HCT116 (cell line): ENCODE measurements around the gene OSCAR. TPM values are rescaled to one million over a fixed set of nuclear protein-coding genes. Genes with fewer than 3 reads are reported as not detected.

Experiments
- ATAC-seq: fragments of 200-7000 bp; cut with Tn5 transposase; 2 replicates; pipeline ENCODE4 v1.9.1; 2020; ENCODE audit warnings: mild to moderate bottlenecking, moderate library complexity
- BruUV-seq: library from RNA; stranded (reverse); fragments of 400-500 nt; replicated peaks from 2 replicates; lab custom pipeline; 2021; lab: Mats Ljungman, UMichigan
- CTCF ChIA-PET: fragments of 300-600 bp; sonication (Branson Sonifier 250); formaldehyde crosslinking; loops from one replicate; lab custom pipeline; 2021; ENCODE audit warnings: antibody characterized with exemption; lab: Charles Lee
- POLR2A ChIA-PET: fragments of 300-600, 350-600 bp; sonication (Branson Sonifier 250); formaldehyde crosslinking; loops from one replicate; lab custom pipeline; 2021; ENCODE audit warnings: antibody characterized with exemption; lab: Charles Lee
- RAD21 ChIA-PET, 2 experiments: fragments of 300-600 bp; sonication (Branson Sonifier 250); formaldehyde crosslinking; loops; one replicate each; lab custom pipeline; 2023; ENCODE audit warnings: low total read pairs in 2 of 2; ENCODE audit not compliant: uncharacterized antibody in 2 of 2, unreplicated experiment in 2 of 2, low non-redundant PET in 1 of 2; lab: Charles Lee
- DNase-seq: peaks from one replicate; pipeline ENCODE4 v3.0.0-alpha.2; 2010; ENCODE audit warnings: low read depth, low spot score
- H2AFZ ChIP-seq: fragments of 200-600 bp; shearing (Covaris generic), sonication (generic); 2 replicates; pipeline ENCODE4 v1.6.1; 2017; ENCODE audit warnings: low read depth, mixed run types, mixed read lengths, antibody characterized with exemption, low read length; ENCODE audit not compliant: poor library complexity, severe bottlenecking
- H3K27ac ChIP-seq: 2 replicates; pipeline ENCODE4 v1.5.1; 2012; ENCODE audit warnings: low read depth, low read length
- H3K27me3 ChIP-seq: fragments of 200-600 bp; sonication (generic); 2 replicates; pipeline ENCODE4 v1.6.1; 2016; ENCODE audit warnings: mixed run types, low read length, mixed read lengths; ENCODE audit not compliant: insufficient read depth
- H3K36me3 ChIP-seq, 2 experiments: fragments of 200-500 bp in 1 of 2; fragments of 200-600 bp in 1 of 2; sonication (Bioruptor generic) in 1 of 2; sonication (generic) in 1 of 2; 2 replicates each; pipeline versions ENCODE4 v1.5.1 to v1.6.1; 2014 to 2016; ENCODE audit warnings: low read length in 2 of 2, inconsistent platforms in 1 of 2, mixed read lengths in 1 of 2, mixed run types in 1 of 2; ENCODE audit not compliant: insufficient read depth in 2 of 2, control insufficient read depth in 1 of 2
- H3K4me1 ChIP-seq, 2 experiments: fragments of 200-600 bp in 1 of 2; sonication (generic) in 1 of 2; 2 replicates each; pipeline versions ENCODE4 v1.5.1 to v1.6.1; 2012 to 2017; ENCODE audit warnings: low read length in 2 of 2, inconsistent platforms in 1 of 2, mild to moderate bottlenecking in 1 of 2, mixed read lengths in 1 of 2, mixed run types in 1 of 2, moderate library complexity in 1 of 2; ENCODE audit not compliant: insufficient read depth in 2 of 2, control insufficient read depth in 1 of 2
- H3K4me2 ChIP-seq: fragments of 200-600 bp; sonication (generic); 2 replicates; pipeline ENCODE4 v1.6.1; 2017; ENCODE audit warnings: mixed run types, low read length, mixed read lengths
- H3K4me3 ChIP-seq, 2 experiments: fragments of 200-600 bp in 1 of 2; sonication (generic) in 1 of 2; replicated peaks in 1 of 2; 2 replicates each; pipeline ENCODE4 v1.5.1; 2011 to 2016; ENCODE audit warnings: low read length in 2 of 2, control low read depth in 1 of 2, low read depth in 1 of 2, mild to moderate bottlenecking in 1 of 2, mixed read lengths in 1 of 2, mixed run types in 1 of 2
- H3K79me2 ChIP-seq: fragments of 200-600 bp; sonication (generic); 2 replicates; pipeline ENCODE4 v1.6.1; 2017; ENCODE audit warnings: mild to moderate bottlenecking, mixed run types, low read length, moderate library complexity, mixed read lengths; ENCODE audit not compliant: insufficient read depth
- H3K9ac ChIP-seq: fragments of 200-600 bp; sonication (generic); 2 replicates; pipeline ENCODE4 v1.6.1; 2016; ENCODE audit warnings: low read length, mixed read lengths
- H3K9me2 ChIP-seq: fragments of 200-600 bp; sonication (generic), shearing (Covaris generic); 2 replicates; pipeline ENCODE4 v1.6.1; 2017; ENCODE audit warnings: mixed run types, mild to moderate bottlenecking, moderate library complexity; ENCODE audit not compliant: insufficient read depth
- H3K9me3 ChIP-seq, 2 experiments: fragments of 200-500 bp in 1 of 2; fragments of 200-600 bp in 1 of 2; sonication (Bioruptor generic) in 1 of 2; sonication (generic) in 1 of 2; 2 replicates each; pipeline ENCODE4 v1.6.1; 2014 to 2017; ENCODE audit warnings: low read length in 2 of 2, mixed read lengths in 2 of 2, inconsistent platforms in 1 of 2, low read depth in 1 of 2, mild to moderate bottlenecking in 1 of 2, mixed run types in 1 of 2, moderate library complexity in 1 of 2; ENCODE audit not compliant: control insufficient read depth in 1 of 2, insufficient read depth in 1 of 2
- H4K20me1 ChIP-seq: fragments of 200-600 bp; sonication (generic), shearing (Covaris generic); 2 replicates; pipeline ENCODE4 v1.6.1; 2017; ENCODE audit warnings: mixed run types, mild to moderate bottlenecking, moderate library complexity; ENCODE audit not compliant: insufficient read depth
- CBX3 ChIP-seq: IDR thresholded peaks from 2 replicates; pipeline ENCODE4 v1.6.1; 2012; ENCODE audit warnings: low read depth
- CEBPB ChIP-seq: IDR thresholded peaks from 2 replicates; pipeline ENCODE4 v1.6.1; 2012; ENCODE audit warnings: low read depth
- EGR1 ChIP-seq: IDR thresholded peaks from 2 replicates; pipeline ENCODE4 v1.6.1; 2012; ENCODE audit warnings: low read depth
- ELF1 ChIP-seq: IDR thresholded peaks from 2 replicates; pipeline ENCODE4 v1.6.1; 2012; ENCODE audit warnings: low read depth, borderline replicate concordance
- EZH2phosphoT487 ChIP-seq: fragments of 200-600 bp; IDR thresholded peaks from 2 replicates; pipeline ENCODE4 v1.6.1; 2018; ENCODE audit warnings: antibody characterized with exemption, borderline replicate concordance
- JUND ChIP-seq: IDR thresholded peaks from 2 replicates; pipeline ENCODE4 v1.6.1; 2012
- REST ChIP-seq: IDR thresholded peaks from 2 replicates; pipeline ENCODE4 v1.6.1; 2012; ENCODE audit warnings: low read depth
- SIN3A ChIP-seq: IDR thresholded peaks from 2 replicates; pipeline ENCODE4 v1.6.1; 2012; ENCODE audit warnings: low read depth
- TCF7L2 ChIP-seq: IDR thresholded peaks from 2 replicates; pipeline ENCODE4 v1.7.0; 2011; ENCODE audit warnings: borderline replicate concordance, inconsistent platforms; ENCODE audit not compliant: insufficient read depth, insufficient read length; ENCODE audit errors: extremely low read depth
- YY1 ChIP-seq: IDR thresholded peaks from 2 replicates; pipeline ENCODE4 v1.6.1; 2011; ENCODE audit warnings: low read length, low read depth, moderate library complexity, mild to moderate bottlenecking; ENCODE audit not compliant: insufficient replicate concordance; ENCODE audit errors: extremely low read depth
- ZFX ChIP-seq: fragments of 450-650 bp; IDR thresholded peaks from 2 replicates; pipeline ENCODE4 v1.6.1; 2017
- ZNF274 ChIP-seq: fragments of 200-500 bp; sonication (Bioruptor generic); IDR thresholded peaks from 2 replicates; pipeline ENCODE4 v1.6.1; 2014; ENCODE audit warnings: mild to moderate bottlenecking, low read depth, low read length, inconsistent platforms
- intact Hi-C: fragments of 100-400 bp; cut with micrococcal nuclease; formaldehyde crosslinking; loops from 2 replicates; pipeline ENCODE4 v1.10.0; 2022
- total RNA-seq: library from RNA; stranded (reverse); gene quantifications from one replicate; pipeline ENCODE4 v1.2.1, GENCODE V29; 2021; ENCODE audit not compliant: unreplicated experiment
- TF ChIP-seq, protein P1 (sequence below): IDR thresholded peaks from 2 replicates; pipeline ENCODE4 v1.6.1; 2012
- TF ChIP-seq, protein P2 (sequence below), 3 experiments: fragments of 200-600 bp in 1 of 3; sonication (generic) in 1 of 3; IDR thresholded peaks in 2 of 3; conservative IDR thresholded peaks in 1 of 3; 2 replicates each; pipeline ENCODE4 v1.5.1; 2012 to 2017; ENCODE audit warnings: low read depth in 2 of 3, low read length in 2 of 3, antibody characterized with exemption in 1 of 3, borderline replicate concordance in 1 of 3, control low read depth in 1 of 3, mild to moderate bottlenecking in 1 of 3, mixed read lengths in 1 of 3, mixed run types in 1 of 3, moderate library complexity in 1 of 3; ENCODE audit not compliant: insufficient read depth in 1 of 3
- TF ChIP-seq, protein P3 (sequence below): IDR thresholded peaks from 2 replicates; pipeline ENCODE4 v1.6.1; 2012
- TF ChIP-seq, protein P4 (sequence below): IDR thresholded peaks from 2 replicates; pipeline ENCODE4 v1.6.1; 2011; ENCODE audit warnings: mild to moderate bottlenecking, low read length, moderate library complexity; ENCODE audit not compliant: insufficient replicate concordance; ENCODE audit errors: extremely low read depth

Gene OSCAR
- total RNA-seq, 1 experiment from 2014 or later, result 0.59 TPM

DNA sequence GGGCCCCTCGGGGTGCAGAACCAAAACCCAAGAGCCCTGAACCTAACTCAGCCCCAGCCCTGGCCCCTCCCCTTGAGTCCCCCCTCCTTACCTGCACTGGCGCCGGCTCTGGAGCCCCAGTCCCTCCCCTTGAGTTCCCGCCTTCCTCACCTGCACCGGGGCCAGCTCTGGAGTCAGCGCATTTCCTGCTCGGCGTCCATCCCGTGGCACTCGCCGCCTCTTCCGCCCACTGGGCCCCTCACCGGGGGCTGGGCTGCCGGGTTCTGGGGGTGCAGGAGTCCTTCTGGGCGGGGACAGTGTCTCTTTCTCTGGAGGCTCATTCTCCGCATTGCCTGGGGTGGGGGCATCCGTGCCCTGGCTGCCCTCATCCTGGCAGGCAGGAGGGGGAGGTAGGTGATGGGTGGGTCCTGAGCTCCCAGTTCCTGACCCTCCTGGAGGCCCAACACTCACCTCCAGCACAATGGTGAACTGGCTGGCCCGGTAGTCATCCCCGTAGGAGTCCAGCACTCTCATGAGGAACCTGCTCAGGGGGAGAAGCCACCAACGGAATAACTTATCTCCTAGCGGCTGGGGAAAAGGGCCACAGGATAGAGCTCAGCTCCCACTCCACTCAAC, 7.4 kb upstream of the OSCAR start (continued):
- TF ChIP-seq EGR1, result no peak
- TF ChIP-seq CEBPB, result no peak
- TF ChIP-seq YY1, result no peak
- no peak for TF ChIP-seq JUND

- Histone ChIP-seq H2AFZ (no peak overlapping the region), H3K9me2 (no peaks in the 10 kb centered on the region), H3K4me3 (no peak overlapping the region), H3K79me2 (peaks cover 34% of the 10 kb centered on the region), H3K27me3 (no peaks in the 10 kb centered on the region), H3K36me3 (peaks cover 28 to 29% of the 10 kb centered on the region in 2 experiments; a peak in 3 of 4 replicates), H3K9me3 (no peaks in the 10 kb centered on the region), H3K27ac (no peak overlapping the region), H4K20me1 (no peaks in the 10 kb centered on the region), H3K4me1 (peaks cover 0 to 5% of the 10 kb centered on the region in 2 experiments; a peak in 1 of 4 replicates), H3K4me2 (no peak overlapping the region), H3K9ac (no peak overlapping the region)
- intact Hi-C loops, result no loop called here
- ChIA-PET POLR2A (interaction anchor here (1.5 kb wide), 1 partner anchor 8 kb away, joined by 3 read pairs; no protein-coding TSS in a partner anchor), CTCF (no interaction called here), RAD21 (no interaction called here)
- no peak for DNase-seq
- no peak for TF ChIP-seq ELF1
- TF ChIP-seq TCF7L2, result no peak
- TF ChIP-seq, protein P1, sequence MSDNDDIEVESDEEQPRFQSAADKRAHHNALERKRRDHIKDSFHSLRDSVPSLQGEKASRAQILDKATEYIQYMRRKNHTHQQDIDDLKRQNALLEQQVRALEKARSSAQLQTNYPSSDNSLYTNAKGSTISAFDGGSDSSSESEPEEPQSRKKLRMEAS, result no peak
- no peak for TF ChIP-seq REST
- TF ChIP-seq EZH2phosphoT487, result no peak
- no peak for TF ChIP-seq JUND
- TF ChIP-seq ZFX, result no peak
- no peak for TF ChIP-seq YY1
- TF ChIP-seq, protein P2, sequence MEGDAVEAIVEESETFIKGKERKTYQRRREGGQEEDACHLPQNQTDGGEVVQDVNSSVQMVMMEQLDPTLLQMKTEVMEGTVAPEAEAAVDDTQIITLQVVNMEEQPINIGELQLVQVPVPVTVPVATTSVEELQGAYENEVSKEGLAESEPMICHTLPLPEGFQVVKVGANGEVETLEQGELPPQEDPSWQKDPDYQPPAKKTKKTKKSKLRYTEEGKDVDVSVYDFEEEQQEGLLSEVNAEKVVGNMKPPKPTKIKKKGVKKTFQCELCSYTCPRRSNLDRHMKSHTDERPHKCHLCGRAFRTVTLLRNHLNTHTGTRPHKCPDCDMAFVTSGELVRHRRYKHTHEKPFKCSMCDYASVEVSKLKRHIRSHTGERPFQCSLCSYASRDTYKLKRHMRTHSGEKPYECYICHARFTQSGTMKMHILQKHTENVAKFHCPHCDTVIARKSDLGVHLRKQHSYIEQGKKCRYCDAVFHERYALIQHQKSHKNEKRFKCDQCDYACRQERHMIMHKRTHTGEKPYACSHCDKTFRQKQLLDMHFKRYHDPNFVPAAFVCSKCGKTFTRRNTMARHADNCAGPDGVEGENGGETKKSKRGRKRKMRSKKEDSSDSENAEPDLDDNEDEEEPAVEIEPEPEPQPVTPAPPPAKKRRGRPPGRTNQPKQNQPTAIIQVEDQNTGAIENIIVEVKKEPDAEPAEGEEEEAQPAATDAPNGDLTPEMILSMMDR (IDR thresholded peaks at IDR 0.05 in 2 of 3, conservative IDR thresholded peaks at IDR 0.05 in 1 of 3; ENCODE audit: borderline replicate concordance in 1 of 3, insufficient read depth in 1 of 3, low read depth in 2 of 3, low read length in 2 of 3), result no peak
- TF ChIP-seq ZNF274, result no peak
- TF ChIP-seq SIN3A, result no peak
- no peak for TF ChIP-seq CBX3
- TF ChIP-seq, protein P3, sequence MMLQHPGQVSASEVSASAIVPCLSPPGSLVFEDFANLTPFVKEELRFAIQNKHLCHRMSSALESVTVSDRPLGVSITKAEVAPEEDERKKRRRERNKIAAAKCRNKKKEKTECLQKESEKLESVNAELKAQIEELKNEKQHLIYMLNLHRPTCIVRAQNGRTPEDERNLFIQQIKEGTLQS, result no peak
- TF ChIP-seq, protein P4, sequence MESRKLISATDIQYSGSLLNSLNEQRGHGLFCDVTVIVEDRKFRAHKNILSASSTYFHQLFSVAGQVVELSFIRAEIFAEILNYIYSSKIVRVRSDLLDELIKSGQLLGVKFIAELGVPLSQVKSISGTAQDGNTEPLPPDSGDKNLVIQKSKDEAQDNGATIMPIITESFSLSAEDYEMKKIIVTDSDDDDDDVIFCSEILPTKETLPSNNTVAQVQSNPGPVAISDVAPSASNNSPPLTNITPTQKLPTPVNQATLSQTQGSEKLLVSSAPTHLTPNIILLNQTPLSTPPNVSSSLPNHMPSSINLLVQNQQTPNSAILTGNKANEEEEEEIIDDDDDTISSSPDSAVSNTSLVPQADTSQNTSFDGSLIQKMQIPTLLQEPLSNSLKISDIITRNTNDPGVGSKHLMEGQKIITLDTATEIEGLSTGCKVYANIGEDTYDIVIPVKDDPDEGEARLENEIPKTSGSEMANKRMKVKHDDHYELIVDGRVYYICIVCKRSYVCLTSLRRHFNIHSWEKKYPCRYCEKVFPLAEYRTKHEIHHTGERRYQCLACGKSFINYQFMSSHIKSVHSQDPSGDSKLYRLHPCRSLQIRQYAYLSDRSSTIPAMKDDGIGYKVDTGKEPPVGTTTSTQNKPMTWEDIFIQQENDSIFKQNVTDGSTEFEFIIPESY, result no peak
- no peak for ATAC-seq
- no TSS peak for BruUV-seq
Observed at GRCh38 chr19:54106716-54107115, 6.1 kb upstream of the OSCAR start.
